ENCODE results near the gene GOLGA6L9.
A peak's percentile ranks its signal among the peaks of the same experiment; 100 is the strongest.
"Not testable (repeated sequence)": the region's sequence is repeated elsewhere in the genome, so short reads cannot be mapped to it uniquely, and the experiment has no call there.

The GOLGA6L9 gene

DNA sequence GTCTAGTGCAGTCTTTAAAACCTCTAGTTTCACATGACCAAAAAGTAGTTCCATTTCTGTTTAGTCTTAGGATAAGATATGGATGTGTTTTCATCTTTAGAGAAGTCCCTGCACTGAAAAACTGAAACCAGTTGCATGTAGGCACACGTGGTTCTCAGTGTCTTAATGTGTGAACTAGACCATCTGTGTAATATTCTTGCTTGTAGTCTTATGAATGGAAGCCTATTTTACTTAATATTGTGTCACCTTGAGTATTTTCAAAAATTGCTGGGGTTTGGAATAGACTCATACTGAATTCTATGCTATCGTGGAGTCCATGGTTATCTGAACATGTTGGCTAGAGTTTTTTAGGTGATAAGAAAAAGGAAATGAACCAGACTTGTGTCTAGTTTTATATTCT lies 23.4 kb upstream of the GOLGA6L9 start:
- not testable (repeated sequence) for H3K18ac ChIP-seq (ENCODE audit: low read depth in 1 of 2, low read length in 2 of 2); H3K36me3 ChIP-seq (ENCODE audit: control insufficient read depth in 1 of 2, insufficient read depth in 2 of 2, low read depth in 1 of 2, low read length in 2 of 2); H3K14ac ChIP-seq (ENCODE audit: low read length in 2 of 2); H2BK5ac ChIP-seq (ENCODE audit: low read depth, low read length, poor library complexity, severe bottlenecking); H3K27ac ChIP-seq (ENCODE audit: low read length, poor library complexity, severe bottlenecking); H4K91ac ChIP-seq (ENCODE audit: low read length); H3K4ac ChIP-seq (ENCODE audit: low read depth in 1 of 2, low read length in 2 of 2); H2AK5ac ChIP-seq (ENCODE audit: low read length, severe bottlenecking); H3K27me3 ChIP-seq (ENCODE audit: control insufficient read depth in 1 of 2, insufficient read depth in 1 of 2, low read length in 2 of 2); H2BK15ac ChIP-seq (ENCODE audit: low read depth, poor library complexity, severe bottlenecking); H2AFZ ChIP-seq (ENCODE audit: low read depth, low read length); H3K4me1 ChIP-seq (ENCODE audit: control insufficient read depth, insufficient read depth, low read depth, low read length); H3K23ac ChIP-seq (ENCODE audit: low read length in 2 of 2); H4K8ac ChIP-seq (ENCODE audit: low read length); H2BK12ac ChIP-seq (ENCODE audit: low read length in 2 of 2); H3K4me3 ChIP-seq (ENCODE audit: insufficient read depth in 1 of 2, low read depth in 1 of 2, low read length in 2 of 2); H2BK120ac ChIP-seq (ENCODE audit: low read depth, low read length); H3K9me3 ChIP-seq (ENCODE audit: control insufficient read depth, low read length); DNase-seq; H3K79me1 ChIP-seq (replicated peaks; ENCODE audit: low read length, poor library complexity, severe bottlenecking); H3K4me2 ChIP-seq (ENCODE audit: low read length, poor library complexity, severe bottlenecking); H3K9ac ChIP-seq (ENCODE audit: low read length)
- 89% methylated on average over 2 of the region's 2 CpGs for WGBS

- not testable (repeated sequence) for H2BK120ac ChIP-seq (ENCODE audit: low read depth, low read length); H2BK12ac ChIP-seq (ENCODE audit: low read length in 2 of 2); H3K4me1 ChIP-seq (ENCODE audit: control insufficient read depth, insufficient read depth, low read depth, low read length); H2BK15ac ChIP-seq (ENCODE audit: low read depth, poor library complexity, severe bottlenecking); H3K27ac ChIP-seq (ENCODE audit: low read length, poor library complexity, severe bottlenecking); H4K91ac ChIP-seq (ENCODE audit: low read length); H3K9ac ChIP-seq (ENCODE audit: low read length); H3K4ac ChIP-seq (ENCODE audit: low read depth in 1 of 2, low read length in 2 of 2); DNase-seq; H2BK5ac ChIP-seq (ENCODE audit: low read depth, low read length, poor library complexity, severe bottlenecking); H3K4me2 ChIP-seq (ENCODE audit: low read length, poor library complexity, severe bottlenecking); H2AK5ac ChIP-seq (ENCODE audit: low read length, severe bottlenecking); H3K36me3 ChIP-seq (ENCODE audit: control insufficient read depth in 1 of 2, insufficient read depth in 2 of 2, low read depth in 1 of 2, low read length in 2 of 2); H3K9me3 ChIP-seq (ENCODE audit: control insufficient read depth, low read length); H4K8ac ChIP-seq (ENCODE audit: low read length); H3K14ac ChIP-seq (ENCODE audit: low read length in 2 of 2); H3K4me3 ChIP-seq (ENCODE audit: insufficient read depth in 1 of 2, low read depth in 1 of 2, low read length in 2 of 2); H3K79me1 ChIP-seq (replicated peaks; ENCODE audit: low read length, poor library complexity, severe bottlenecking); H2AFZ ChIP-seq (ENCODE audit: low read depth, low read length); H3K23ac ChIP-seq (ENCODE audit: low read length in 2 of 2); H3K27me3 ChIP-seq (ENCODE audit: control insufficient read depth in 1 of 2, insufficient read depth in 1 of 2, low read length in 2 of 2); H3K18ac ChIP-seq (ENCODE audit: low read depth in 1 of 2, low read length in 2 of 2)
- WGBS = 89% methylated on average over 4 of the region's 4 CpGs
These were observed 19.3 kb upstream of the GOLGA6L9 start for GRCh38 chr15:82410306-82410705.

GRCh38 chr15:82411595-82411994 lies 18.0 kb upstream of the GOLGA6L9 start:
- not testable (repeated sequence) for H4K91ac ChIP-seq (ENCODE audit: low read length); H3K14ac ChIP-seq (ENCODE audit: low read length in 2 of 2); H4K8ac ChIP-seq (ENCODE audit: low read length); H2BK120ac ChIP-seq (ENCODE audit: low read depth, low read length); H2AK5ac ChIP-seq (ENCODE audit: low read length, severe bottlenecking); H2BK15ac ChIP-seq (ENCODE audit: low read depth, poor library complexity, severe bottlenecking); H3K4me3 ChIP-seq (ENCODE audit: insufficient read depth in 1 of 2, low read depth in 1 of 2, low read length in 2 of 2); H3K9ac ChIP-seq (ENCODE audit: low read length); H3K23ac ChIP-seq (ENCODE audit: low read length in 2 of 2); H2BK5ac ChIP-seq (ENCODE audit: low read depth, low read length, poor library complexity, severe bottlenecking); H3K4me2 ChIP-seq (ENCODE audit: low read length, poor library complexity, severe bottlenecking); H3K27ac ChIP-seq (ENCODE audit: low read length, poor library complexity, severe bottlenecking); DNase-seq; H3K79me1 ChIP-seq (replicated peaks; ENCODE audit: low read length, poor library complexity, severe bottlenecking); H2AFZ ChIP-seq (ENCODE audit: low read depth, low read length); H3K4me1 ChIP-seq (ENCODE audit: control insufficient read depth, insufficient read depth, low read depth, low read length); H2BK12ac ChIP-seq (ENCODE audit: low read length in 2 of 2); H3K4ac ChIP-seq (ENCODE audit: low read depth in 1 of 2, low read length in 2 of 2); H3K27me3 ChIP-seq (ENCODE audit: control insufficient read depth in 1 of 2, insufficient read depth in 1 of 2, low read length in 2 of 2); H3K18ac ChIP-seq (ENCODE audit: low read depth in 1 of 2, low read length in 2 of 2); H3K9me3 ChIP-seq (ENCODE audit: control insufficient read depth, low read length); H3K36me3 ChIP-seq (ENCODE audit: control insufficient read depth in 1 of 2, insufficient read depth in 2 of 2, low read depth in 1 of 2, low read length in 2 of 2)
- no CpG with 5 or more reads among the region's 1 CpG for WGBS

DNA sequence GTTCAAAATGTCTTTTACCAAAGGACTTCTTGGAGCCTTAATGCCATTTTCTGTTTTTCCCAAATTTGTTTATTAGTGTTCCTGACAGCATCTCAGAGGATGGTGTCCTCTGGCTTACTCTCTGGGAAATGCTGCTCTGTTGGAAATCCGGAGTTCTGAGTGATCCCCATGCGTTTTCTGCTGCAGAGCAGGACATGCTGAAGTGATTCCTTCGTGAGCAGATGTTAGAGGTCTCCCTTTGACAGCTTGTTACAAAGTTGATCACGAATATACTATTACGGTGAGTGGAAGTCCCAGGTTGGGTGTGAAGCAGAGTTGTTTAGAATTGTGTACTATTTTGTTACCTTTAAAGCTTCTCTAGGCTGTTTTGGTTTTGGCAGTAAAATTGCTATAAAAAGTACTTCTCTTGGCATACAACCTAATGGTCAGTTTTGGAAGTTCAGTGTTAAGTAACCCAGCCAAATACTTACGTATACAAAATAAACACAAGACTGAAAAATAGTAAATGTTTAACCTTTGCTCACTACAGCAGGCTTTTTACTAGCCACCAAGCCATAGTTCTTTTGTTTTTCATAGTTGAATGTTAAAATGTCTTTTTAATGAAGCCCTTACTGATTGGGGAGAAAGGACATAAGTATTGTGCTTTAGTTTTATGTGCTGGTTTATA lies 15.0 kb upstream of the GOLGA6L9 start:
- not testable (repeated sequence) for H3K27me3 ChIP-seq (ENCODE audit: control insufficient read depth in 1 of 2, insufficient read depth in 1 of 2, low read length in 2 of 2); H3K4me3 ChIP-seq (ENCODE audit: insufficient read depth in 1 of 2, low read depth in 1 of 2, low read length in 2 of 2); H3K23ac ChIP-seq (ENCODE audit: low read length in 2 of 2); H3K4ac ChIP-seq (ENCODE audit: low read depth in 1 of 2, low read length in 2 of 2); H2AFZ ChIP-seq (ENCODE audit: low read depth, low read length); H3K18ac ChIP-seq (ENCODE audit: low read depth in 1 of 2, low read length in 2 of 2); H3K14ac ChIP-seq (ENCODE audit: low read length in 2 of 2); H2BK5ac ChIP-seq (ENCODE audit: low read depth, low read length, poor library complexity, severe bottlenecking); H3K9ac ChIP-seq (ENCODE audit: low read length); H2BK15ac ChIP-seq (ENCODE audit: low read depth, poor library complexity, severe bottlenecking); H2AK5ac ChIP-seq (ENCODE audit: low read length, severe bottlenecking); H3K4me1 ChIP-seq (ENCODE audit: control insufficient read depth, insufficient read depth, low read depth, low read length); H4K91ac ChIP-seq (ENCODE audit: low read length); H3K9me3 ChIP-seq (ENCODE audit: control insufficient read depth, low read length); H3K79me1 ChIP-seq (replicated peaks; ENCODE audit: low read length, poor library complexity, severe bottlenecking); H3K36me3 ChIP-seq (ENCODE audit: control insufficient read depth in 1 of 2, insufficient read depth in 2 of 2, low read depth in 1 of 2, low read length in 2 of 2); H4K8ac ChIP-seq (ENCODE audit: low read length); H2BK12ac ChIP-seq (ENCODE audit: low read length in 2 of 2); H2BK120ac ChIP-seq (ENCODE audit: low read depth, low read length)
- H3K4me2 ChIP-seq (ENCODE audit: low read length, poor library complexity, severe bottlenecking) = peak overlapping the region; percentile 8
- peak; percentile 25 for DNase-seq
- H3K27ac ChIP-seq (ENCODE audit: low read length, poor library complexity, severe bottlenecking) = peak overlapping the region; percentile 1
- 83% methylated on average over 6 of the region's 6 CpGs for WGBS
